GM12892 (cell line): ENCODE measurements around the gene ANKRD33.

ENCODE experiments used
- POLR2A ChIP-seq: IDR thresholded peaks from 2 replicates; pipeline ENCODE4 v1.6.1; 2011; ENCODE audit warnings: low read depth, low read length, control low read depth
- TAF1 ChIP-seq: IDR thresholded peaks from 2 replicates; pipeline ENCODE4 v1.6.1; 2011; ENCODE audit warnings: low read depth, mild to moderate bottlenecking, control low read depth, low read length, borderline replicate concordance

GRCh38 chr12:51937926-51938325 lies 50.0 kb downstream of the ANKRD33 start:
- TF ChIP-seq POLR2A (no peak), TAF1 (no peak)
